ENCODE data around the gene INVS.

Gene INVS

DNA sequence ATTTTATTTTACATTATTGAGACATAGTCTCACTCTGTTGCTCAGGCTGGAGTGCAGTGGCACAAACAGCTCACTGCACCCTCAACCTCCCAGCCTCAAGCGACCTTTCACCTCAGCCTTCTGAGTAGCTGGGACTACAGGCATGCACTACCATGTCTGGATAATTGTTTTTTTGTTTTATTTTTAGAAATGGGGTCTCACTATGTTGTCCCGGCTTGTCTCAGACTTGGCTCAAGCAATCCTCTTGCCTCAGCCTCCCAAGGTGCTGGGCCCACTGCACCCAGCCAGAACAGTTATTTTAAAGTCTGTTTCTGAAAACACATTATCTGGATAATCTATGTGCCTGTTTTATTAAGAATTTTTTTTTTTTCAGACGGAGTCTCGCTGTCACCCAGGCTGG lies 191.7 kb downstream of the INVS start:
- Histone ChIP-seq H3K9me3 (ENCODE audit: low read length) (peaks cover 5% of the 10 kb centered on the region; the same call in 1 of the 2 replicates), H3K9me2 (ENCODE audit: low read depth, low read length) (no peaks in the 10 kb centered on the region), H4K20me1 (ENCODE audit: insufficient read depth, low read length) (no peaks in the 10 kb centered on the region), H3K9ac (ENCODE audit: low read length) (no peak overlapping the region), H3K36me3 (ENCODE audit: insufficient read depth, low read length) (peaks cover 75% of the 10 kb centered on the region), H3K27me3 (ENCODE audit: insufficient read depth, low read length) (no peaks in the 10 kb centered on the region), H3K27ac (ENCODE audit: low read depth, low read length, poor library complexity, severe bottlenecking) (no peak overlapping the region), H3K4me2 (ENCODE audit: low read length) (no peak overlapping the region), H3K4me3 (ENCODE audit: low read depth, low read length, poor library complexity, severe bottlenecking) (no peak overlapping the region), H3K4me1 (ENCODE audit: insufficient read depth, low read length, severe bottlenecking) (no peaks in the 10 kb centered on the region), H3F3A (ENCODE audit: insufficient read depth, low read length) (no peaks in the 10 kb centered on the region), H2AFZ (ENCODE audit: low read length) (no peak overlapping the region), H3K79me2 (ENCODE audit: insufficient read depth, low read length) (no peaks in the 10 kb centered on the region)
- no peak for TF ChIP-seq EZH2 (IDR thresholded peaks at IDR 0.05; ENCODE audit: borderline replicate concordance, low read length)
- TF ChIP-seq, protein P1, sequence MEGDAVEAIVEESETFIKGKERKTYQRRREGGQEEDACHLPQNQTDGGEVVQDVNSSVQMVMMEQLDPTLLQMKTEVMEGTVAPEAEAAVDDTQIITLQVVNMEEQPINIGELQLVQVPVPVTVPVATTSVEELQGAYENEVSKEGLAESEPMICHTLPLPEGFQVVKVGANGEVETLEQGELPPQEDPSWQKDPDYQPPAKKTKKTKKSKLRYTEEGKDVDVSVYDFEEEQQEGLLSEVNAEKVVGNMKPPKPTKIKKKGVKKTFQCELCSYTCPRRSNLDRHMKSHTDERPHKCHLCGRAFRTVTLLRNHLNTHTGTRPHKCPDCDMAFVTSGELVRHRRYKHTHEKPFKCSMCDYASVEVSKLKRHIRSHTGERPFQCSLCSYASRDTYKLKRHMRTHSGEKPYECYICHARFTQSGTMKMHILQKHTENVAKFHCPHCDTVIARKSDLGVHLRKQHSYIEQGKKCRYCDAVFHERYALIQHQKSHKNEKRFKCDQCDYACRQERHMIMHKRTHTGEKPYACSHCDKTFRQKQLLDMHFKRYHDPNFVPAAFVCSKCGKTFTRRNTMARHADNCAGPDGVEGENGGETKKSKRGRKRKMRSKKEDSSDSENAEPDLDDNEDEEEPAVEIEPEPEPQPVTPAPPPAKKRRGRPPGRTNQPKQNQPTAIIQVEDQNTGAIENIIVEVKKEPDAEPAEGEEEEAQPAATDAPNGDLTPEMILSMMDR (IDR thresholded peaks at IDR 0.05; ENCODE audit: low read length) = no peak

DNA sequence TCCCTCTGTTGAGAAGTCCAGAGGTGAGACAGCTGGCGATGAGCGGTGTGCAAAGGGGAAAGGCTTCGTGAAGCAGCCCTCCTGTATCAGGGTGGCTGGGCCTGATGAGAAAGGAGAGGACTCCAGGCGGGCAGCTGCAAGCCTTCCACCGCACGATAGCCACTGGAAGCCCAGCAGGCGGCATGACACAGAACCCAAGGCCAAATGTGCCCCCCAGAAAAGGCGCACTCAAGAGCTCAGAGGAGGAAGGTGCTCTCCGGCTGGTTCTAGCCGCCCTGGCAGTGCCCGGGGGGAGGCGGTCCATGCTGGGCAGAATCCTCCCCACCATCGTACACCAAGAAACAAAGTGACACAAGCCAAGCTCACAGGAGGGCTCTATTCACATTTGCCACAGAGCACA lies 193.4 kb downstream of the INVS start:
- Histone ChIP-seq H3K36me3 (ENCODE audit: insufficient read depth, low read length) (peaks cover 69% of the 10 kb centered on the region), H3K4me2 (ENCODE audit: low read length) (no peak overlapping the region), H3K9ac (ENCODE audit: low read length) (no peak overlapping the region), H3K4me3 (ENCODE audit: low read depth, low read length, poor library complexity, severe bottlenecking) (no peak overlapping the region), H3K9me2 (ENCODE audit: low read depth, low read length) (no peaks in the 10 kb centered on the region), H4K20me1 (ENCODE audit: insufficient read depth, low read length) (no peaks in the 10 kb centered on the region), H3K4me1 (ENCODE audit: insufficient read depth, low read length, severe bottlenecking) (no peaks in the 10 kb centered on the region), H3K27me3 (ENCODE audit: insufficient read depth, low read length) (no peaks in the 10 kb centered on the region), H3K9me3 (ENCODE audit: low read length) (peaks cover 5% of the 10 kb centered on the region; the same call in 1 of the 2 replicates), H3K27ac (ENCODE audit: low read depth, low read length, poor library complexity, severe bottlenecking) (no peak overlapping the region), H2AFZ (ENCODE audit: low read length) (no peak overlapping the region), H3F3A (ENCODE audit: insufficient read depth, low read length) (no peaks in the 10 kb centered on the region), H3K79me2 (ENCODE audit: insufficient read depth, low read length) (no peaks in the 10 kb centered on the region)
- TF ChIP-seq, protein P1 (IDR thresholded peaks at IDR 0.05; ENCODE audit: low read length) = no peak
- no peak for TF ChIP-seq EZH2 (IDR thresholded peaks at IDR 0.05; ENCODE audit: borderline replicate concordance, low read length)

DNA sequence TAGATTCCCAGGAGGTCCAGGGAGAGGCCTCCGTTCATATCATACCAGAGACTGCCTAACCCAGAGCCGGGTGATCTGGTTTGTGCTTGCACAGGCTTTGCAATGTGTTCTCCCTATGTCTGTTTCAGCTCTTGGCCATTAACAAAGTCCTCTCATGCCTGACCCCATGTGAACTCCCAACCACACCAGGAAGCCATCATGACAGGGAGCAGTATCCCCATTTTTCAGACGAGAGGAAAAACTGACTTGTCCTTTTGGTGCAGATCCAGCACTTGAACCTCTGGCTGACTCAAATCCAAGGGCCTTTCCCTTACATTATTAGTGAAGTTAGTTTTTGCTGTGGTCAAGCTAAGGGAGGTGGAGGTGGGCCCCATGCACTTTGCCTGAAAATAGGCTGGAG lies 195.3 kb downstream of the INVS start:
- Histone ChIP-seq H3K9ac (ENCODE audit: low read length) (no peak overlapping the region), H3K79me2 (ENCODE audit: insufficient read depth, low read length) (no peaks in the 10 kb centered on the region), H3F3A (ENCODE audit: insufficient read depth, low read length) (no peaks in the 10 kb centered on the region), H3K4me3 (ENCODE audit: low read depth, low read length, poor library complexity, severe bottlenecking) (no peak overlapping the region), H3K27ac (ENCODE audit: low read depth, low read length, poor library complexity, severe bottlenecking) (no peak overlapping the region), H4K20me1 (ENCODE audit: insufficient read depth, low read length) (no peaks in the 10 kb centered on the region), H3K4me1 (ENCODE audit: insufficient read depth, low read length, severe bottlenecking) (no peaks in the 10 kb centered on the region), H3K9me3 (ENCODE audit: low read length) (no peaks in the 10 kb centered on the region), H3K36me3 (ENCODE audit: insufficient read depth, low read length) (peaks cover 66% of the 10 kb centered on the region), H2AFZ (ENCODE audit: low read length) (no peak overlapping the region), H3K27me3 (ENCODE audit: insufficient read depth, low read length) (no peaks in the 10 kb centered on the region), H3K4me2 (ENCODE audit: low read length) (no peak overlapping the region), H3K9me2 (ENCODE audit: low read depth, low read length) (no peaks in the 10 kb centered on the region)
- no peak for TF ChIP-seq EZH2 (IDR thresholded peaks at IDR 0.05; ENCODE audit: borderline replicate concordance, low read length)
- TF ChIP-seq, protein P1 (IDR thresholded peaks at IDR 0.05; ENCODE audit: low read length) = no peak

Measured in OCI-LY1 (cell line).